VCaP (cell line): ENCODE results near the gene NLRP12.
A peak's percentile ranks its signal among the peaks of the same experiment; 100 is the strongest.

ENCODE experiments used
- H3K27ac ChIP-seq: fragments of 450-650 bp; 2 replicates; pipeline ENCODE4 v1.5.1; 2017
- CTCF ChIP-seq: fragments of 450-650 bp; conservative IDR thresholded peaks from 2 replicates; pipeline ENCODE4 v1.5.1; 2017; ENCODE audit warnings: mild to moderate bottlenecking, moderate library complexity

The NLRP12 gene

GRCh38 chr19:53867225-53868090 lies 43.3 kb upstream of the NLRP12 start, which contains the start of gene MYADM:
Gene MYADM (plus strand): TSS chr19:53867883. CDS start chr19:53873530, 5,647 bp downstream.
- no peak for TF ChIP-seq CTCF
- H3K27ac ChIP-seq = peak within 1 kb of the TSS; percentile 96

- H3K27ac ChIP-seq = peak overlapping the region; percentile 21; the same call in 1 of the 2 replicates
- TF ChIP-seq CTCF = no peak
These were observed 42.7 kb upstream of the NLRP12 start for GRCh38 chr19:53866865-53867224.

- TF ChIP-seq CTCF = no peak
- peak overlapping the region; percentile 21; the same call in 1 of the 2 replicates for H3K27ac ChIP-seq
These were observed 42.1 kb upstream of the NLRP12 start for GRCh38 chr19:53865918-53866864.

GRCh38 chr19:53865523-53865917 lies 41.4 kb upstream of the NLRP12 start:
- TF ChIP-seq CTCF = no peak
- peak overlapping the region; percentile 21; the same call in 1 of the 2 replicates for H3K27ac ChIP-seq

GRCh38 chr19:53864308-53864836 lies 40.3 kb upstream of the NLRP12 start:
- TF ChIP-seq CTCF = no peak
- H3K27ac ChIP-seq = peak overlapping the region; percentile 83

GRCh38 chr19:53853707-53854106 lies 29.6 kb upstream of the NLRP12 start:
- H3K27ac ChIP-seq = no peak overlapping the region

More at GRCh38 chr19:53853707-53854106, 29.6 kb upstream of the NLRP12 start:
- TF ChIP-seq CTCF = no peak
